KOPT-K1 (cell line): ENCODE measurements around the gene CIC.

Experiments
- H3K27ac ChIP-seq: fragments of 200-600 bp; sonication (generic); 2 replicates; pipeline ENCODE4 v1.5.1; 2016; ENCODE audit warnings: antibody characterized with exemption, mild to moderate bottlenecking, low read depth, low read length; ENCODE audit not compliant: poor library complexity, severe bottlenecking
- H3K36me3 ChIP-seq: fragments of 200-600 bp; sonication (generic); 2 replicates; pipeline ENCODE4 v1.5.1; 2017; ENCODE audit warnings: antibody characterized with exemption, mild to moderate bottlenecking, low read length, moderate library complexity; ENCODE audit not compliant: insufficient read depth
- H3K9me3 ChIP-seq: fragments of 200-600 bp; sonication (generic); 2 replicates; pipeline ENCODE4 v1.5.1; 2017; ENCODE audit warnings: antibody characterized with exemption, low read length, mild to moderate bottlenecking; ENCODE audit not compliant: insufficient read depth, poor library complexity, severe bottlenecking

CIC gene

GRCh38 chr19:42276821-42277220 is 7.8 kb downstream of the CIC start:
- Histone ChIP-seq H3K36me3 (peaks cover 28% of the 10 kb centered on the region), H3K9me3 (no peaks in the 10 kb centered on the region), H3K27ac (no peak overlapping the region)

- Histone ChIP-seq H3K36me3 (peaks cover 24% of the 10 kb centered on the region), H3K27ac (no peak overlapping the region), H3K9me3 (no peaks in the 10 kb centered on the region)
Measured at GRCh38 chr19:42277821-42278451, 8.9 kb downstream of the CIC start.

GRCh38 chr19:42278452-42279154 is 9.6 kb downstream of the CIC start:
- Histone ChIP-seq H3K27ac (peak overlapping the region; percentile 85), H3K36me3 (peaks cover 17% of the 10 kb centered on the region), H3K9me3 (no peaks in the 10 kb centered on the region)

GRCh38 chr19:42279155-42279901 is 10.3 kb downstream of the CIC start:
- H3K9me3 ChIP-seq: no peaks in the 10 kb centered on the region
- H3K36me3 ChIP-seq: peaks cover 10% of the 10 kb centered on the region
- H3K27ac ChIP-seq: peak overlapping the region; percentile 85

GRCh38 chr19:42279902-42280814 is 11.1 kb downstream of the CIC start:
- H3K36me3 ChIP-seq: peaks cover 2% of the 10 kb centered on the region; the same call in 1 of the 2 replicates
- no peaks in the 10 kb centered on the region for H3K9me3 ChIP-seq
- peak overlapping the region; percentile 85 for H3K27ac ChIP-seq

GRCh38 chr19:42280815-42281145 is 11.7 kb downstream of the CIC start:
- 0 out of 2 replicates have a peak, but pooled peaks cover under 1% of the 10 kb centered on the region for H3K36me3 ChIP-seq
- H3K27ac ChIP-seq: peak overlapping the region; percentile 85
- no peaks in the 10 kb centered on the region for H3K9me3 ChIP-seq

GRCh38 chr19:42281146-42281826 is 12.2 kb downstream of the CIC start:
- H3K36me3 ChIP-seq: 0 out of 2 replicates have a peak, but pooled peaks cover 6% of the 10 kb centered on the region
- H3K27ac ChIP-seq: peak overlapping the region; percentile 85
- H3K9me3 ChIP-seq: no peaks in the 10 kb centered on the region

GRCh38 chr19:42281827-42282762 is 13.0 kb downstream of the CIC start:
- Histone ChIP-seq H3K27ac (peak overlapping the region; percentile 85), H3K36me3 (peaks cover 12% of the 10 kb centered on the region; the same call in 1 of the 2 replicates), H3K9me3 (no peaks in the 10 kb centered on the region)

GRCh38 chr19:42282819-42283187 is 13.8 kb downstream of the CIC start:
- H3K9me3 ChIP-seq: no peaks in the 10 kb centered on the region
- H3K36me3 ChIP-seq: peaks cover 19% of the 10 kb centered on the region
- peak overlapping the region; percentile 85 for H3K27ac ChIP-seq

- H3K9me3 ChIP-seq: no peaks in the 10 kb centered on the region
- peak overlapping the region; percentile 85 for H3K27ac ChIP-seq
- peaks cover 25% of the 10 kb centered on the region for H3K36me3 ChIP-seq
Measured at GRCh38 chr19:42283188-42284065, 14.4 kb downstream of the CIC start.

- Histone ChIP-seq H3K9me3 (no peaks in the 10 kb centered on the region), H3K36me3 (peaks cover 32% of the 10 kb centered on the region), H3K27ac (peak overlapping the region; percentile 73)
Measured at GRCh38 chr19:42284066-42284501, 15.0 kb downstream of the CIC start.

GRCh38 chr19:42284591-42285341 is 15.7 kb downstream of the CIC start:
- Histone ChIP-seq H3K36me3 (peaks cover 38% of the 10 kb centered on the region), H3K27ac (peak overlapping the region; percentile 72)

More at GRCh38 chr19:42284591-42285341, 15.7 kb downstream of the CIC start:
- H3K9me3 ChIP-seq: no peaks in the 10 kb centered on the region
